Astrocyte (in vitro differentiated cells and primary cell): ENCODE results near the gene DEPP1. TPM values are rescaled to one million over a fixed set of nuclear protein-coding genes. Genes with fewer than 3 reads are reported as not detected.
A peak's percentile ranks its signal among the peaks of the same experiment; 100 is the strongest.

Source experiments
- DNase-seq: peaks from one replicate; pipeline ENCODE4 v3.0.0-alpha.2; 2010; ENCODE audit warnings: low read depth
- FAIRE-seq: peaks from 2 replicates; lab custom pipeline; 2011; peaks lifted over from hg19 to GRCh38; lab: Jason Lieb, UNC
- H2AFZ ChIP-seq: 2 replicates; pipeline ENCODE4 v1.6.0; 2012; ENCODE audit warnings: low read depth, low read length, inconsistent platforms
- H3K27ac ChIP-seq: 2 replicates; pipeline ENCODE4 v1.5.1; 2011; ENCODE audit warnings: low read depth, low read length, inconsistent platforms
- H3K27me3 ChIP-seq: 2 replicates; pipeline ENCODE4 v1.6.0; 2011; ENCODE audit warnings: low read length, inconsistent platforms; ENCODE audit not compliant: insufficient read depth
- H3K36me3 ChIP-seq: 2 replicates; pipeline ENCODE4 v1.5.1; 2011; ENCODE audit warnings: low read length, inconsistent platforms; ENCODE audit not compliant: insufficient read depth
- H3K4me1 ChIP-seq: 2 replicates; pipeline ENCODE4 v1.5.1; 2011; ENCODE audit warnings: low read length, inconsistent platforms; ENCODE audit not compliant: insufficient read depth
- H3K4me2 ChIP-seq: 2 replicates; pipeline ENCODE4 v1.6.0; 2012; ENCODE audit warnings: low read length, inconsistent platforms
- H3K4me3 ChIP-seq: 2 replicates; pipeline ENCODE4 v1.5.1; 2011; ENCODE audit warnings: low read depth, mild to moderate bottlenecking, low read length, inconsistent platforms; ENCODE audit not compliant: insufficient read depth
- H3K79me2 ChIP-seq: 2 replicates; pipeline ENCODE4 v1.6.0; 2012; ENCODE audit warnings: mild to moderate bottlenecking, low read length, inconsistent platforms; ENCODE audit not compliant: insufficient read depth
- H3K9ac ChIP-seq: 2 replicates; pipeline ENCODE4 v1.6.0; 2012; ENCODE audit warnings: mild to moderate bottlenecking, low read length, inconsistent platforms
- H3K9me3 ChIP-seq: 2 replicates; pipeline ENCODE4 v1.5.1; 2012; ENCODE audit warnings: low read depth, mild to moderate bottlenecking, low read length, inconsistent platforms; ENCODE audit not compliant: insufficient read depth
- H4K20me1 ChIP-seq: 2 replicates; pipeline ENCODE4 v1.6.0; 2012; ENCODE audit warnings: low read length, inconsistent platforms; ENCODE audit not compliant: insufficient read depth
- H3K27ac Mint-ChIP-seq: one replicate; pipeline ENCODE4 v1.8.0; 2021; ENCODE audit warnings: mild to moderate bottlenecking, mixed read lengths; ENCODE audit not compliant: unreplicated experiment
- H3K27me3 Mint-ChIP-seq: one replicate; pipeline ENCODE4 v1.8.0; 2021; ENCODE audit warnings: low read depth, mixed read lengths; ENCODE audit not compliant: unreplicated experiment
- H3K36me3 Mint-ChIP-seq: one replicate; pipeline ENCODE4 v1.8.0; 2021; ENCODE audit warnings: low read depth, mixed read lengths; ENCODE audit not compliant: unreplicated experiment
- H3K4me1 Mint-ChIP-seq: one replicate; pipeline ENCODE4 v1.8.0; 2021; ENCODE audit warnings: low read depth, mixed read lengths; ENCODE audit not compliant: unreplicated experiment
- H3K4me3 Mint-ChIP-seq: one replicate; pipeline ENCODE4 v1.8.0; 2021; ENCODE audit warnings: mild to moderate bottlenecking, moderate library complexity, mixed read lengths; ENCODE audit not compliant: unreplicated experiment
- H3K9me3 Mint-ChIP-seq: one replicate; pipeline ENCODE4 v1.8.0; 2021; ENCODE audit warnings: mild to moderate bottlenecking, mixed read lengths; ENCODE audit not compliant: unreplicated experiment
- CTCF ChIP-seq: IDR thresholded peaks from 2 replicates; pipeline ENCODE4 v1.5.1; 2011; ENCODE audit warnings: low read depth, mild to moderate bottlenecking, inconsistent platforms, low read length, moderate library complexity; ENCODE audit not compliant: insufficient read depth
- EZH2 ChIP-seq: IDR thresholded peaks from 2 replicates; pipeline ENCODE4 v1.6.1; 2012; ENCODE audit warnings: mild to moderate bottlenecking, low read length, inconsistent platforms; ENCODE audit not compliant: insufficient read depth
- total RNA-seq: library from RNA; stranded (reverse); gene quantifications from 2 replicates; pipeline ENCODE4 v1.2.1, GENCODE V29; 2021

Gene DEPP1
- total RNA-seq, 1 donor from 2014 or later, result 6.6 TPM

GRCh38 chr10:44935966-44936295 lies 42.7 kb downstream of the DEPP1 start:
- peaks cover 3% of the 10 kb centered on the region for H3K27me3 Mint-ChIP-seq
- Histone ChIP-seq H3K27me3 (no peaks in the 10 kb centered on the region), H3K79me2 (no peaks in the 10 kb centered on the region), H2AFZ (peak overlapping the region; percentile 0), H4K20me1 (no peaks in the 10 kb centered on the region), H3K9ac (peak overlapping the region; percentile 12), H3K4me3 (no peak overlapping the region), H3K36me3 (no peaks in the 10 kb centered on the region), H3K4me1 (peaks cover 5% of the 10 kb centered on the region), H3K9me3 (no peaks in the 10 kb centered on the region), H3K4me2 (peak overlapping the region; percentile 10), H3K27ac (peak overlapping the region; percentile 78)
- H3K27ac Mint-ChIP-seq, result peak overlapping the region; percentile 97
- TF ChIP-seq EZH2 (no peak), CTCF (no peak)
- H3K9me3 Mint-ChIP-seq, result peaks cover 7% of the 10 kb centered on the region
- no peak for FAIRE-seq
- no peaks in the 10 kb centered on the region for H3K36me3 Mint-ChIP-seq
- H3K4me1 Mint-ChIP-seq, result peaks cover 24% of the 10 kb centered on the region
- no peak overlapping the region for H3K4me3 Mint-ChIP-seq
- no peak for DNase-seq

GRCh38 chr10:44935201-44935965 lies 43.2 kb downstream of the DEPP1 start:
- Histone ChIP-seq H3K4me3 (no peak overlapping the region), H3K9me3 (no peaks in the 10 kb centered on the region), H2AFZ (peak overlapping the region; percentile 0), H3K79me2 (no peaks in the 10 kb centered on the region), H3K9ac (peak overlapping the region; percentile 32), H3K27ac (peak overlapping the region; percentile 78), H3K4me1 (peaks cover 5% of the 10 kb centered on the region), H3K36me3 (no peaks in the 10 kb centered on the region), H3K4me2 (peak overlapping the region; percentile 10), H4K20me1 (no peaks in the 10 kb centered on the region), H3K27me3 (no peaks in the 10 kb centered on the region)
- DNase-seq, result peak; percentile 96
- Mint-ChIP-seq H3K4me3 (no peak overlapping the region), H3K4me1 (peaks cover 24% of the 10 kb centered on the region), H3K27me3 (peaks cover 3% of the 10 kb centered on the region), H3K27ac (peak overlapping the region; percentile 97), H3K36me3 (no peaks in the 10 kb centered on the region), H3K9me3 (peaks cover 7% of the 10 kb centered on the region)
- peak; percentile 13 for FAIRE-seq
- TF ChIP-seq EZH2 (no peak), CTCF (no peak)
